GM21825 (cell line): ENCODE data around the gene TBX4.

Experiments used
- ATAC-seq: cut with Tn5 transposase; IDR thresholded peaks from one replicate; pipeline ENCODE4 v1.9.1; 2021; ENCODE audit warnings: mild to moderate bottlenecking, moderate library complexity; ENCODE audit not compliant: unreplicated experiment

The TBX4 gene

GRCh38 chr17:61412860-61413660 is 39.2 kb upstream of the TBX4 start:
- ATAC-seq = peak; percentile 2

- no peak for ATAC-seq
Observed at GRCh38 chr17:61413661-61414126, 38.5 kb upstream of the TBX4 start.

- ATAC-seq = no peak
Observed at GRCh38 chr17:61414141-61414935, 37.9 kb upstream of the TBX4 start.

- ATAC-seq = no peak
Observed at GRCh38 chr17:61414936-61415251, 37.3 kb upstream of the TBX4 start.

GRCh38 chr17:61415374-61416210 is 36.6 kb upstream of the TBX4 start:
- ATAC-seq = no peak

GRCh38 chr17:61416211-61416539 is 36.0 kb upstream of the TBX4 start:
- ATAC-seq = no peak

GRCh38 chr17:61416540-61417363 is 35.5 kb upstream of the TBX4 start:
- ATAC-seq = no peak

- no peak for ATAC-seq
Observed at GRCh38 chr17:61418449-61418848, 33.8 kb upstream of the TBX4 start.

GRCh38 chr17:61419496-61420046 is 32.7 kb upstream of the TBX4 start:
- ATAC-seq = no peak

GRCh38 chr17:61420052-61420451 is 32.2 kb upstream of the TBX4 start:
- no peak for ATAC-seq

GRCh38 chr17:61420745-61421398 is 31.4 kb upstream of the TBX4 start:
- no peak for ATAC-seq

GRCh38 chr17:61421460-61421859 is 30.8 kb upstream of the TBX4 start:
- ATAC-seq = no peak

- ATAC-seq = no peak
Observed at GRCh38 chr17:61422116-61422799, 30.0 kb upstream of the TBX4 start.

GRCh38 chr17:61422869-61423268 is 29.4 kb upstream of the TBX4 start:
- no peak for ATAC-seq

GRCh38 chr17:61423967-61424649 is 28.1 kb upstream of the TBX4 start:
- no peak for ATAC-seq

- no peak for ATAC-seq
Observed at GRCh38 chr17:61425682-61426481, 26.3 kb upstream of the TBX4 start.

GRCh38 chr17:61426482-61427304 is 25.5 kb upstream of the TBX4 start:
- no peak for ATAC-seq
